K562 (cell line): ENCODE results near the gene SLC4A2. TPM values are rescaled to one million over a fixed set of nuclear protein-coding genes. Genes with fewer than 3 reads are reported as not detected.

Source experiments
- COPS2 ChIP-seq: fragments of 450-650 bp; conservative IDR thresholded peaks from 2 replicates; pipeline ENCODE4 v1.6.1; 2016; ENCODE audit warnings: mild to moderate bottlenecking, moderate library complexity
- ETV6 ChIP-seq, 3 experiments: fragments of 150-350 bp in 1 of 3; sonication (generic) in 1 of 3; formaldehyde crosslinking in 1 of 3; IDR thresholded peaks; 2 replicates each; pipeline versions ENCODE4 v1.6.1 to v1.8.0; 2014 to 2022; ENCODE audit warnings: borderline replicate concordance in 2 of 3, low read depth in 2 of 3, antibody characterized with exemption in 1 of 3, low read length in 1 of 3, mild to moderate bottlenecking in 1 of 3, missing genetic modification reagents in 1 of 3
- HIVEP1 ChIP-seq: fragments of 250-450 bp; sonication (Bioruptor Pico); IDR thresholded peaks from 2 replicates; pipeline ENCODE4 v1.4.0; 2020; ENCODE audit warnings: mild to moderate bottlenecking
- MBD2 ChIP-seq: sonication (generic); IDR thresholded peaks from 2 replicates; pipeline ENCODE4 v1.6.1; 2016; ENCODE audit warnings: low read depth, borderline replicate concordance
- NCOA4 ChIP-seq: fragments of 450-650 bp; IDR thresholded peaks from 2 replicates; pipeline ENCODE4 v1.6.1; 2018; ENCODE audit warnings: mild to moderate bottlenecking; ENCODE audit not compliant: partially characterized antibody
- NR2F6 ChIP-seq: fragments of 450-650 bp; formaldehyde crosslinking; IDR thresholded peaks from 2 replicates; pipeline ENCODE4 v1.4.0; 2020; ENCODE audit warnings: mild to moderate bottlenecking
- PBX2 ChIP-seq, 2 experiments: IDR thresholded peaks in 1 of 2; conservative IDR thresholded peaks in 1 of 2; 2 replicates each; pipeline ENCODE4 v1.6.1; 2016; ENCODE audit warnings: low read depth in 2 of 2, mild to moderate bottlenecking in 1 of 2, missing compliant biosample characterization in 1 of 2, missing genetic modification characterization in 1 of 2, moderate library complexity in 1 of 2
- POLR2H ChIP-seq: IDR thresholded peaks from 2 replicates; pipeline ENCODE4 v1.6.1; 2016; ENCODE audit warnings: missing genetic modification characterization, low read depth, mild to moderate bottlenecking, control low read depth, missing compliant biosample characterization, moderate library complexity
- PRPF4 ChIP-seq: fragments of 200-400 bp; formaldehyde crosslinking; IDR thresholded peaks from one replicate; pipeline ENCODE4 v1.6.1; 2017; ENCODE audit warnings: low read length, low read depth, mild to moderate bottlenecking; ENCODE audit not compliant: insufficient read depth, poor library complexity, severe bottlenecking
- SMARCC2 ChIP-seq: fragments of 450-650 bp; IDR thresholded peaks from 2 replicates; pipeline ENCODE4 v1.6.1; 2017; ENCODE audit warnings: antibody characterized with exemption, moderate library complexity, mild to moderate bottlenecking, low read depth
- YBX1 ChIP-seq: fragments of 450-650 bp; IDR thresholded peaks from 2 replicates; pipeline ENCODE4 v1.7.1; 2016; ENCODE audit warnings: mild to moderate bottlenecking
- ZNF609 ChIP-seq: sonication (generic); formaldehyde crosslinking; IDR thresholded peaks from 2 replicates; pipeline ENCODE4 v1.8.1; 2023; ENCODE audit warnings: missing genetic modification reagents, mild to moderate bottlenecking, borderline replicate concordance
- polyA plus RNA-seq, 8 experiments: library from polyadenylated mRNA; depleted of rRNA in 4 of 8; stranded (reverse) in 5 of 8; unstranded in 3 of 8; fragments of >200 nt; fragmentation: Nextera tagmentation in 2 of 8; fragmentation: Illumina TruSeq in 1 of 8; extraction: Ambion mirVana in 2 of 8; extraction: Trizol in 1 of 8; gene quantifications; 2 replicates each; pipeline versions ENCODE4 v1.2.1 to v1.2.3, GENCODE V29; 2011 to 2014; ENCODE audit warnings: inconsistent platforms in 1 of 8, missing spikeins in 1 of 8
- total RNA-seq, 7 experiments: library from RNA; depleted of rRNA in 6 of 7; stranded (reverse); fragments of >200 nt in 6 of 7; fragmentation: Illumina TruSeq in 2 of 7; extraction: Trizol in 2 of 7; gene quantifications; 2 replicates each; pipeline versions ENCODE4 v1.2.1 to v1.2.3, GENCODE V29; 2011 to 2021; ENCODE audit warnings: low replicate concordance in 1 of 7
- TF ChIP-seq, protein P1 (sequence below): fragments of 450-650 bp; IDR thresholded peaks from 2 replicates; pipeline ENCODE4 v1.6.1; 2018; ENCODE audit warnings: mild to moderate bottlenecking, low read depth; ENCODE audit not compliant: partially characterized antibody
- TF ChIP-seq, protein P2 (sequence below): fragments of 250-450 bp; sonication (Bioruptor Pico); IDR thresholded peaks from 2 replicates; pipeline ENCODE4 v1.8.0; 2022; ENCODE audit warnings: inconsistent platforms, mild to moderate bottlenecking, moderate library complexity, borderline replicate concordance

SLC4A2 gene
- total and polyA plus RNA-seq, 9 of the 15 experiments (the other 6 are each of a cell fraction or from before 2014, with no cell fraction given) = 11.4 to 375 (median 130) TPM

DNA sequence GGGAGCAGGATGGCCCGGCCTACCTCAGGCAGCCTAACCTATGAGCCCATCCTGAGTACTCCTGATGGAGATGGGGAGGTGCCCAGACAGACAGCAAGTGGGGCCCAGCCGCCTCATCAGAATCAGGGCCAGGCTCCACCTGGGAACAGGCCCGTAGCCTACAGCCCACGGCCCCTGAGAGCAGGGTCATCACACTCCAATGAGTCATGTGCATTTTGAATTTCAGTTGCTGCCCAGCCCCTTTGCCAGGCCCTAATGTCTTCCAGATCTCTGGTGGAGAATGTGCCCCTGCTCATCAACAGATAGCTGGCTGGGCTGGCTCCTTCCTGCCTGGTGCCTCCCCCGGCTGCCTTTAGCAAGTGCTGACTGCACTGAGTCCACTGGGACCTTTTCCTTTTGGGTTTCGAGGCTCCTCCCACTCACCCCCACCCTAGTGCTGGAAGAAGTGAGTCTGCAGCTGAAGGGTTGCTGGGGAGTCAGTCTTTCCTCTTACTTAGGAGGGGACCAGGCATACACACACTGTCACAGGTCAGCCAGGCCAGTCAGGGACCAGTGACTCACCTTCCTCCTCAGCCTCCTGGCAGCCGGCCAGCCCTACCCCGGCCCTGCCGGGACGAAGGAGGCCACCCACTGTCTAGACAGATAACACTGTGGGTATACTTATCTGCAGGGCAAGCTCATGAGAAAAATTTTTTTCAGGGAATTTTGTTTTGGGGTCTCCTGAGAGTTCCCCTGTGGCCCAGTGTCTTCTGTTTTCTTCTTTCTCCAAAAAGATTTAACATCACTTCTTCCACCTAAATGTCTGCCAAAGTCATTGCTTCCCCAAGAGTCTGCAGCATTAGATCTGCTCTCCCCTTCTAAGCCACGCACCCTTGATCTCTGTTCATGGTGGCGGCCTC is 20.2 kb upstream of the SLC4A2 start (continued):
- TF ChIP-seq ZNF609 (CRISPR knock-in tag) (peak; percentile 35; the same call in 1 of the 2 replicates), YBX1 (no peak), SMARCC2 (peak; percentile 100), PRPF4 (no peak), MBD2 (peak; percentile 43), NCOA4 (no peak), NR2F6 (CRISPR knock-in tag) (0 out of 2 replicates have a peak, but pooled peaks have one; percentile 33), POLR2H (tag) (no peak), HIVEP1 (no peak), PBX2 (CRISPR knock-in tag; IDR thresholded peaks at IDR 0.05; ENCODE audit: low read depth) (no peak), PBX2 (tag; conservative IDR thresholded peaks at IDR 0.05; ENCODE audit: low read depth) (no peak), COPS2 (no peak), ETV6 (IDR thresholded peaks at IDR 0.05; ENCODE audit: borderline replicate concordance in 1 of 2, low read depth in 2 of 2, low read length in 1 of 2) (peak in 1 of 2 experiments; percentile 26; a peak in 2 of 4 replicates), ETV6 (CRISPR knock-in tag; IDR thresholded peaks at IDR 0.05; ENCODE audit: borderline replicate concordance) (no peak)
- TF ChIP-seq, protein P1, sequence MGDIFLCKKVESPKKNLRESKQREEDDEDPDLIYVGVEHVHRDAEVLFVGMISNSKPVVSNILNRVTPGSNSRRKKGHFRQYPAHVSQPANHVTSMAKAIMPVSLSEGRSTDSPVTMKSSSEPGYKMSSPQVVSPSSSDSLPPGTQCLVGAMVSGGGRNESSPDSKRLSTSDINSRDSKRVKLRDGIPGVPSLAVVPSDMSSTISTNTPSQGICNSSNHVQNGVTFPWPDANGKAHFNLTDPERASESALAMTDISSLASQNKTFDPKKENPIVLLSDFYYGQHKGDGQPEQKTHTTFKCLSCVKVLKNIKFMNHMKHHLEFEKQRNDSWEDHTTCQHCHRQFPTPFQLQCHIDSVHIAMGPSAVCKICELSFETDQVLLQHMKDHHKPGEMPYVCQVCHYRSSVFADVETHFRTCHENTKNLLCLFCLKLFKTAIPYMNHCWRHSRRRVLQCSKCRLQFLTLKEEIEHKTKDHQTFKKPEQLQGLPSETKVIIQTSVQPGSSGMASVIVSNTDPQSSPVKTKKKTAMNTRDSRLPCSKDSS = no peak
- TF ChIP-seq, protein P2, sequence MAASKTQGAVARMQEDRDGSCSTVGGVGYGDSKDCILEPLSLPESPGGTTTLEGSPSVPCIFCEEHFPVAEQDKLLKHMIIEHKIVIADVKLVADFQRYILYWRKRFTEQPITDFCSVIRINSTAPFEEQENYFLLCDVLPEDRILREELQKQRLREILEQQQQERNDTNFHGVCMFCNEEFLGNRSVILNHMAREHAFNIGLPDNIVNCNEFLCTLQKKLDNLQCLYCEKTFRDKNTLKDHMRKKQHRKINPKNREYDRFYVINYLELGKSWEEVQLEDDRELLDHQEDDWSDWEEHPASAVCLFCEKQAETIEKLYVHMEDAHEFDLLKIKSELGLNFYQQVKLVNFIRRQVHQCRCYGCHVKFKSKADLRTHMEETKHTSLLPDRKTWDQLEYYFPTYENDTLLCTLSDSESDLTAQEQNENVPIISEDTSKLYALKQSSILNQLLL (CRISPR knock-in tag) = no peak
